Glutamatergic neuron (in vitro differentiated cells): Measurements from ENCODE around the gene AK3. TPM values are rescaled to one million over a fixed set of nuclear protein-coding genes. Genes with fewer than 3 reads are reported as not detected.

Experiments
- DNase-seq: peaks from one replicate; pipeline ENCODE4 v3.0.0; 2022
- H3K27ac Mint-ChIP-seq: one replicate; pipeline ENCODE4 v1.8.0; 2020; ENCODE audit warnings: mild to moderate bottlenecking, mixed read lengths, inconsistent platforms; ENCODE audit not compliant: unreplicated experiment
- H3K27me3 Mint-ChIP-seq: one replicate; pipeline ENCODE4 v1.8.0; 2020; ENCODE audit warnings: mild to moderate bottlenecking, moderate library complexity, mixed read lengths, inconsistent platforms; ENCODE audit not compliant: unreplicated experiment
- H3K36me3 Mint-ChIP-seq: one replicate; pipeline ENCODE4 v1.8.0; 2020; ENCODE audit warnings: mild to moderate bottlenecking, mixed read lengths, inconsistent platforms; ENCODE audit not compliant: unreplicated experiment
- H3K4me1 Mint-ChIP-seq: one replicate; pipeline ENCODE4 v1.8.0; 2020; ENCODE audit warnings: mild to moderate bottlenecking, low read depth, mixed read lengths, inconsistent platforms; ENCODE audit not compliant: unreplicated experiment
- H3K4me3 Mint-ChIP-seq: one replicate; pipeline ENCODE4 v1.8.0; 2020; ENCODE audit warnings: mild to moderate bottlenecking, mixed read lengths, inconsistent platforms; ENCODE audit not compliant: unreplicated experiment
- H3K9me3 Mint-ChIP-seq: one replicate; pipeline ENCODE4 v1.8.0; 2020; ENCODE audit warnings: mild to moderate bottlenecking, moderate library complexity, mixed read lengths, inconsistent platforms; ENCODE audit not compliant: unreplicated experiment
- total RNA-seq: library from RNA; stranded (reverse); fragmentation: NEBNext Ultra II Directional; extraction: Animal tissue kit (Norgen Biotek cat#: 25700); gene quantifications from one replicate; pipeline ENCODE4 v1.2.1, GENCODE V29; 2021; ENCODE audit not compliant: unreplicated experiment
- TF ChIP-seq, protein P1 (sequence below): fragments of 200-600 bp; sonication (generic); IDR thresholded peaks from one replicate; pipeline ENCODE4 v1.5.0; 2021; ENCODE audit not compliant: partially characterized antibody, unreplicated experiment

Gene AK3
- total RNA-seq, 1 donor from 2014 or later, result 33.7 TPM

GRCh38 chr9:4689021-4689420 is 52.0 kb downstream of the AK3 start:
- Mint-ChIP-seq H3K27ac (no peak overlapping the region), H3K27me3 (no peaks in the 10 kb centered on the region), H3K9me3 (peaks cover 2% of the 10 kb centered on the region), H3K4me1 (no peaks in the 10 kb centered on the region), H3K36me3 (no peaks in the 10 kb centered on the region), H3K4me3 (no peak overlapping the region)
- DNase-seq, result no peak
- TF ChIP-seq, protein P1, sequence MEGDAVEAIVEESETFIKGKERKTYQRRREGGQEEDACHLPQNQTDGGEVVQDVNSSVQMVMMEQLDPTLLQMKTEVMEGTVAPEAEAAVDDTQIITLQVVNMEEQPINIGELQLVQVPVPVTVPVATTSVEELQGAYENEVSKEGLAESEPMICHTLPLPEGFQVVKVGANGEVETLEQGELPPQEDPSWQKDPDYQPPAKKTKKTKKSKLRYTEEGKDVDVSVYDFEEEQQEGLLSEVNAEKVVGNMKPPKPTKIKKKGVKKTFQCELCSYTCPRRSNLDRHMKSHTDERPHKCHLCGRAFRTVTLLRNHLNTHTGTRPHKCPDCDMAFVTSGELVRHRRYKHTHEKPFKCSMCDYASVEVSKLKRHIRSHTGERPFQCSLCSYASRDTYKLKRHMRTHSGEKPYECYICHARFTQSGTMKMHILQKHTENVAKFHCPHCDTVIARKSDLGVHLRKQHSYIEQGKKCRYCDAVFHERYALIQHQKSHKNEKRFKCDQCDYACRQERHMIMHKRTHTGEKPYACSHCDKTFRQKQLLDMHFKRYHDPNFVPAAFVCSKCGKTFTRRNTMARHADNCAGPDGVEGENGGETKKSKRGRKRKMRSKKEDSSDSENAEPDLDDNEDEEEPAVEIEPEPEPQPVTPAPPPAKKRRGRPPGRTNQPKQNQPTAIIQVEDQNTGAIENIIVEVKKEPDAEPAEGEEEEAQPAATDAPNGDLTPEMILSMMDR, result no peak

DNA sequence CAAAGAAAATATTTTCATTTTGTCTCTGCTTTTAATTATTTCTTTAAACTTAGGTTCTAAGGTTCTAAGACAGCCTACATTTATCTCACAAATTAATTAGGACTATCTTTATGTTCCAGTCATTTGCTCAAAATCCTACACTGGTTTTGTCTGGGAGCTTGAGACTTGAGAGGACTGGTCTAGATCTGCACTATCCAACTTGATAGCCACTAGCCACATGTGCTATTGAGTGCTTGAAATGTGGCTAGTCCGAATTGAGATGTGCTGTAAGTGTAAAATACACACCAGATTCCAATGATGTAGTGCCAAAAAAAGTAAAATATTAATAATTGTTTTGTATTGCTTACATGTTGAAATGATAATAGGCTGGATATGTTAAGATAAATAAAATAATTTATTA is 54.4 kb downstream of the AK3 start:
- H3K9me3 Mint-ChIP-seq, result peaks cover 2% of the 10 kb centered on the region
- no peaks in the 10 kb centered on the region for H3K4me1 Mint-ChIP-seq
- no peak overlapping the region for H3K27ac Mint-ChIP-seq

DNA sequence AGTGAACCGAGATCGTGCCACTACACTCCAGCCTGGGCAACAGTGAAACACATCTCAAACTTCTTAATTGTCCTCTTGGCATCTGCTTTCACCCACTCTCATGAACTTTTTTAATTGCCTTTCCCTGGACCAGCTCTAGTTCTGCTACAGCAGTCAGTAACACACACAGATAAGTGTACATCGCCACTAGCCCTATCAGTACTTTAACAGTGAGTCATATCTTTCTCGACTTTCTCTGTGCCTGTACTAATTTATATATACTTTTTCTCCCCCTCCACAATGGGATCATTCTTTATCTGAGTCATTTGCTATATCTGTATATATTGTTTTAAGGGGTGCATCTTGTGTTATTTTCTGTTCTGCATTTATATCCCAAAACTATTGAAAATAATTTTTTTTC is 54.9 kb downstream of the AK3 start:
- H3K27ac Mint-ChIP-seq, result no peak overlapping the region
- no peaks in the 10 kb centered on the region for H3K36me3 Mint-ChIP-seq
- no peaks in the 10 kb centered on the region for H3K27me3 Mint-ChIP-seq
- peaks cover 2% of the 10 kb centered on the region for H3K9me3 Mint-ChIP-seq
- TF ChIP-seq, protein P1, result no peak
- no peaks in the 10 kb centered on the region for H3K4me1 Mint-ChIP-seq
- H3K4me3 Mint-ChIP-seq, result no peak overlapping the region
- DNase-seq, result no peak

More for the DNA sequence above, 54.4 kb downstream of the AK3 start:
- TF ChIP-seq, protein P1, result no peak
- DNase-seq, result no peak
- H3K36me3 Mint-ChIP-seq, result no peaks in the 10 kb centered on the region
- no peak overlapping the region for H3K4me3 Mint-ChIP-seq
- H3K27me3 Mint-ChIP-seq, result no peaks in the 10 kb centered on the region

- Mint-ChIP-seq H3K27me3 (no peaks in the 10 kb centered on the region), H3K9me3 (peaks cover 2% of the 10 kb centered on the region), H3K4me1 (no peaks in the 10 kb centered on the region), H3K27ac (no peak overlapping the region), H3K36me3 (no peaks in the 10 kb centered on the region), H3K4me3 (no peak overlapping the region)
- no peak for DNase-seq
- TF ChIP-seq, protein P1, result no peak
These were observed 56.2 kb downstream of the AK3 start for GRCh38 chr9:4684820-4685219.

- H3K36me3 Mint-ChIP-seq, result no peaks in the 10 kb centered on the region
- no peaks in the 10 kb centered on the region for H3K27me3 Mint-ChIP-seq
- H3K4me1 Mint-ChIP-seq, result no peaks in the 10 kb centered on the region
- no peak for DNase-seq
- TF ChIP-seq, protein P1, result no peak
- H3K27ac Mint-ChIP-seq, result no peak overlapping the region
- H3K4me3 Mint-ChIP-seq, result no peak overlapping the region
- H3K9me3 Mint-ChIP-seq, result no peaks in the 10 kb centered on the region
These were observed 60.3 kb downstream of the AK3 start for GRCh38 chr9:4680750-4681149.
